SH-SY5Y (cell line): ENCODE measurements around the gene DIP2C.

Experiments
- GATA2 ChIP-seq: IDR thresholded peaks from 2 replicates; pipeline ENCODE4 v1.6.1; 2011; ENCODE audit warnings: mild to moderate bottlenecking, low read depth, low read length
- GATA3 ChIP-seq: IDR thresholded peaks from 2 replicates; pipeline ENCODE4 v1.6.1; 2011; ENCODE audit warnings: low read depth, mild to moderate bottlenecking, low read length, moderate library complexity

DIP2C gene

DNA sequence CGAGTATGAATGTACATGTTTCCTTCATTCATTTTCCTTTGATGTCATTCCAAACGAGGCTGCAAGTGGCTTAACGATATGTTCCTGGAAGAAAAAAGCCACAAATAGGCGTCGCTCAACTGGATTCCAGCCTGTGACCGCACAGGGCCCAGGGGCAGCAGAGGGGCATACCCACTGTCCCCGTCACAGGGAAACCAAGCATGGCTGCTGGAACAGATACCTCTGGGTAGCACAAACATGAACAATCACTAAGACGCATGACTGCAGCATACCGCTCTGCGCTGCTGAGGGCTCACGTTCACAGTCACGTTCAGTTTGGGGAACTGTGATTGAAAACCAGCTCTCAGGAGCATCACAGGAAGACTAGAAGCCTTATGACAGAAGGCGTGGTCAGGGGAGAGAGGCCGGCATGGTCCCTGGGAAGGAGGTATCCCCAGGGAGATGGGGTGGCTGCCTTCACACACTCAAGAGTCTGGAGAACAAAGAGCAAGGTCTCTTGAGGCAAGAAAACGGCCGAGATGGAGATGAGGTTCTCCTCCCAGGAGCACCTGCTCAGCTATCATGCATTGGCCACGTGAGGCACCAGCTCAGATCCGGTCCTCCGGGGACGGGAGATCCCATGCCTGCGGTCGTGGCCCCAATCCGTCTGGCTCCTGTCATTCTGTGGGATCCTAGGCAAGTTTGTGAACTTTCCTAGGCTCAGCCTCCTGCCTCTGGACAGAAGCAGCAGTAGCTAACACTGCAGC lies 213.6 kb downstream of the DIP2C start:
- TF ChIP-seq GATA3 (no peak), GATA2 (no peak)

DNA sequence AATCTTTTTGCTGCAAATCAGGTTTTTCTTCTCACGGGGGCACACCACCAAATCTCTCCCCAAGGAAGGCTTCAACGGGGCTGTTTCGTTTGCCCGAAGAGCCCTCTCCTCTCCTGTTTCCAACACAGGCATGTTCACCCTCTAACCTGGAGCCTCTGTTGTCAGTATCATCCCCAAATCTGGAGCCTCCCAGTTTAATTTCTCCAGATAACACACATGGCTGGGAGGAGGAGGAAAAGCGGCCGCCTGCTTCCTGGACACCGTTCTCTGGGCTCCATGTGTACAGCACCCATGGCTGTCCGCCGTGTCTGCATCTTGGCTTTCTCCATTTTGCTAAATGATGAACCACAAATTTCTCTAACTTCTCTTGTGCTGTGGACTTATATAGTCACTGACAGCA lies 214.5 kb downstream of the DIP2C start:
- TF ChIP-seq GATA3 (no peak), GATA2 (no peak)

DNA sequence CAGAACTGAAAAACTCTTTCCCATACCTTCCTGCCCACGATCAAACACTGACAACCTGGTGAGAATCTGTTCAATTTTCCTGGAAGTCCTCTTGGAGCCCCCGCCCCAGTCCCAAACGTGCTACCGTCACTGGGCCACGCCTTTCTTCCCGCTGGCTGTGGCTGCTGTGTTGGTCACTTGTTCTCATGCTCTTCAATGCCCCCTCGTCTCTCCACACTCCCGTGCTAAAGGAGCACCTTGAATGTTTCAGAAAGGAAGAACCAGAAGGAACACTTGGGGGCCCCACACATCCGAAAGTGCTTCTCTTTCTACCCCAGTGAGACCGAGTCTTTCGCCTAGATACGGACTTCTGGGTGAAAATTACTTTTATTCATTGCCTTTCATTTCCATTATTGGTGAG lies 215.1 kb downstream of the DIP2C start:
- no peak for TF ChIP-seq GATA3
- no peak for TF ChIP-seq GATA2

- TF ChIP-seq GATA2 (no peak), GATA3 (no peak)
These were observed 217.1 kb downstream of the DIP2C start for GRCh38 chr10:472241-472910.

- no peak for TF ChIP-seq GATA3
- TF ChIP-seq GATA2, result no peak
These were observed 219.0 kb downstream of the DIP2C start for GRCh38 chr10:470339-471003.

GRCh38 chr10:469947-470338 lies 219.5 kb downstream of the DIP2C start:
- TF ChIP-seq GATA2 (no peak), GATA3 (no peak)

DNA sequence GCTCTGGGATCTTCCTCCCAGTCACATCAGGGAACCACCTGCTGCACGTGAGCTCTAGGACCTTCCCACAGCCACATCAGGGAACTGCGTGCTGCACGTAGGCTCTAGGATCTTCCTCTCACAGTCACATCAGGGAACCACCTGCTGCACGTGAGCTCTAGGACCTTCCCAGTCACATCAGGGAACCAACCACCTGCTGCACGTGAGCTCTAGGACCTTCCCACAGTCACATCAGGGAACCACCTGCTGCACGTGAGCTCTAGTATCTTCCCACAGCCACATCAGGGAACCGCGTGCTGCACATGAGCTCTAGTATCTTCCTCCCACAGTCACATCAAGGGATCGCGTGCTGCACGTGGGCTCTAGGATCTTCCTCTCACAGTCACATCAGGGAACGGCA lies 229.7 kb downstream of the DIP2C start:
- TF ChIP-seq GATA3 (no peak), GATA2 (no peak)

- TF ChIP-seq GATA2 (no peak), GATA3 (no peak)
These were observed 231.0 kb downstream of the DIP2C start for GRCh38 chr10:458421-458851.

DNA sequence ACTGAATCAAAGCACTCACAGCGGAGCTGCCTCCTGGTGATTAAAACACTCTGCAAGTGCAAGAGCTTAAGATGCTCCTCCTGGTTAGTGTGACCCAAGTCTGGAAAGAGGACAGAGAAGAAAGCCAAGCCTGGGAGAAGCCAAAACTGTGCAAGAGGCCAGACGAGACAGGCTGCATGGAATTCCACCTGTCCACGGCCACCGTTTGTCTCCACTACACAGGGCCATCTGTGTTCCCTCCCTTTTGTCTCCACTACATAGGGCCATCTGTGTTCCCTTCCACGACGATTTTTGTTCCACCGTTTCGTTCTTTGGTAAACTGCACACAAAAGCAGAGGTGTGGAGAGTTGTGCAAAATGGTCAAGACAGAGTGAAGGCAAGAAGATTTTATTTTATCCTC lies 233.0 kb downstream of the DIP2C start:
- TF ChIP-seq GATA2 (no peak), GATA3 (no peak)

DNA sequence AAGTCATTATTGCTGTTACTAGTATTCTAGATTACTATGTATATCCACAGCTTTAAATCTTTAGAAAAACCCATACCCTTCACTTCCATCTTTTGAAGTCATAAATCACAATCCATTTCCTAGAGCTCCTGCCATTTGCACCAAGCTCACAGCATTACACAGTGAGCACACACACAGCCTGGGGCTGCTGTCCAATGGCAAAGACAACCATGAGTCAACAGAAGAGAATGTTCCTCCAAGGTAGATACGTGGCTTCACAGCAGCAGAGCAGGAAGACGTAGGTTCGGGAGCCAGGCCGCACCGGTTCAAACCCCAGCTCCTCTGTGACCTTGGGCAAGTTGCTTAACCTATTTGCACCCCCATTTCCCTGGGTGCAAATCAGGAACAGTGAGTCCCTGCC lies 234.6 kb downstream of the DIP2C start:
- TF ChIP-seq GATA2 (no peak), GATA3 (no peak)

DNA sequence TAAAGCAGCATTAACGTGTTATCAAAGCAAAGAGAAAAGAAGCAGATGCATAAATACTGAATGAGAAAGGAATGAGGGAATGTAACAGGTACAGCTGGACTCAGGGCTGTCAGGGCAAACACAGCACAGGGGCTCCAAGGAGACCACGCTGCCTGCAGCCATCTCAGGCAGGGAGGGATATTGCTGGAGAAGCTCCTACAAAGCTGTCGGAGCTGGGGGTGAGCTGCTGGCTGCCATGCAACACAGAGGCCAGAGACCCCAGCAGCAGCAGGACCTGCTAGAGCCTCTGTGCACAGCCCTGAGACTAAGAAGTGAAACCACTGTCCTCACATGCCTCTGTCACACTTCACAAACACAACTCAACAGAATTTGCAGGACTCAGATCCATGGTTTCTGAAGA lies 235.8 kb downstream of the DIP2C start:
- TF ChIP-seq GATA3 (no peak), GATA2 (no peak)

GRCh38 chr10:452512-453426 lies 236.7 kb downstream of the DIP2C start:
- no peak for TF ChIP-seq GATA3
- no peak for TF ChIP-seq GATA2

DNA sequence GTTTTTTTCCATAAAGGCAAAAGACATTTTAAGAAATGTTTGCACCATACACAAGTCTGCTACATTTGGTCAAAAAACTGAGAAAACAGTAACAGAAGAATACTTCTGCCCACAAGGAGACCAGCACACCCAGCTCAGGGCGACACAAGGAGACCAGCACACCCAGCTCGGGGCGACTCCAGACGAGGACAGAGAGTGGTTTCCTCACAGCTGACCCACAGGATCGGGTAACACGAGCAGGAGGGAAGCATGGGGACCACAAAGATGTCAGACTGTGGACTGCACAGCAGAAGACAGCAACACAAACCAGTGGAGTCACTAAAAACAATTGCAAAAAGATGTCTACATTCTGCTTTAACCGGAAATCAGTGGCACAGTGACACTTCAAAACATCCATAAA lies 237.6 kb downstream of the DIP2C start:
- TF ChIP-seq GATA2, result no peak

GRCh38 chr10:451021-451471 lies 238.4 kb downstream of the DIP2C start:
- no peak for TF ChIP-seq GATA3
- TF ChIP-seq GATA2, result no peak

DNA sequence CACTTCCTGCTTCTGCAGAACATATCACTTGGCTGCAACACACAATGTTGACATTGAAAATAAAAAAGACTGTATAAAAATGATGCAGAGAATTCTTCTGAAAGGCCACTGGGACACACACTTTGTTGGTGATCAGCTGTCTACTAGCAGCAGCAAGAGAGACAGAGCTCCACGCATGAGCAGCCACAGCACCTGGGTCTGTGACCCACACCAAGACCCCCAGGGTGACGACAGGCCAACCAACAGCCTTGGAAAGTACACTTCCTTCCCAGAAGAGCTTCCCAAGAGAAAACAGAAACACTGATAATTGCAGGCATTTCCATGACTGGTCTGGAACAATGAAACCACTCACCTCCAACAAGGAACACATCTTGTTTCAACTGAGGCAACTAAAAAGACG lies 239.0 kb downstream of the DIP2C start:
- TF ChIP-seq GATA3, result no peak
